Esophagus (tissue), 2 donors: ENCODE results near the gene FLCN. TPM values are rescaled to one million over a fixed set of nuclear protein-coding genes. Genes with fewer than 3 reads are reported as not detected.

Source experiments
- H3K27ac ChIP-seq, 2 donors: one replicate each; pipeline ENCODE4 v1.5.1; 2013; ENCODE audit warnings: low read depth in 2 of 2, mild to moderate bottlenecking in 2 of 2, inconsistent platforms in 1 of 2, low read length in 1 of 2, moderate library complexity in 1 of 2
- H3K27me3 ChIP-seq, 2 donors: one replicate each; pipeline ENCODE4 v1.6.1; 2013; ENCODE audit warnings: low read length in 2 of 2, control low read depth in 1 of 2, mild to moderate bottlenecking in 1 of 2; ENCODE audit not compliant: insufficient read depth in 2 of 2, control insufficient read depth in 1 of 2
- H3K36me3 ChIP-seq, 2 donors: one replicate each; pipeline ENCODE4 v1.6.1; 2013; ENCODE audit warnings: low read length in 1 of 2; ENCODE audit not compliant: control insufficient read depth in 2 of 2, insufficient read depth in 2 of 2
- H3K4me1 ChIP-seq, 2 donors: one replicate each; pipeline ENCODE4 v1.6.1; 2013; ENCODE audit warnings: low read length in 1 of 2; ENCODE audit not compliant: control insufficient read depth in 2 of 2, insufficient read depth in 2 of 2
- H3K4me3 ChIP-seq, 2 donors: one replicate each; pipeline ENCODE4 v1.5.1; 2013; ENCODE audit warnings: low read length in 2 of 2, mild to moderate bottlenecking in 2 of 2, low read depth in 1 of 2, moderate library complexity in 1 of 2
- H3K9me3 ChIP-seq, 2 donors: one replicate each; pipeline ENCODE4 v1.6.1; 2013; ENCODE audit warnings: mild to moderate bottlenecking in 2 of 2, low read depth in 1 of 2, low read length in 1 of 2, moderate library complexity in 1 of 2; ENCODE audit not compliant: control insufficient read depth in 2 of 2, insufficient read depth in 1 of 2
- WGBS, 2 donors: extraction: QIAGEN DNeasy Blood & Tissue Kit; methylation state at CpG; one replicate each; pipeline ENCODE4 v1.1.7; 2013; 5-methylcytosine and 5-hydroxymethylcytosine counted together
- polyA plus RNA-seq, 2 donors: library from polyadenylated mRNA; stranded (reverse); fragments of 200-250 nt; gene quantifications; one replicate each; pipeline ENCODE4 v1.2.3, GENCODE V29; 2013
- donor health status: healthy with polysubstance abuse.
- donor health status: Bipolar disorder and iron deficiency.

Gene FLCN
- polyA plus RNA-seq, 2 donors = 10.3 to 16.3 TPM

DNA sequence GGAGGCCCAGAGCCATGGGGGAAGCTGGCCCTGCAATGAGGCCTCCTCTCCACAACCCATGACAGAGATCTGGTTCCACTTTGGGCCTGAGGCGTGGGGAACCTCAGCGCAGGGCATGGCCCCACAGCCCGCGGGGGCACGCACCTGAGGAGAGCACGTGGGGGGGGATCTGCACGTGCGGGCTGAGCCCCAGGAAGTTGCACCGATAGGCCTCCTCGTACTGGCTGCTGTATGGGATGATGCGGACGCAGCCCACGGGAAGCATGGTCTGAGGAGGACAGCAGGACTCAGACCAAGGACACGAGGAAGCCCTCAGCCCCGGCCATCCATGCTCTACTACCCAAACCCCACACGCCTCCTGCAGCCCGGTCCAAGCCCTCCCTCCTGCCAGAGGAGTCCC, 20.7 kb downstream of the FLCN start:
- Histone ChIP-seq H3K27ac (no peak overlapping the region), H3K4me1 (peaks cover 0 to 3% of the 10 kb centered on the region in 2 donors), H3K4me3 (no peak overlapping the region), H3K27me3 (no peaks in the 10 kb centered on the region), H3K9me3 (no peaks in the 10 kb centered on the region), H3K36me3 (peaks cover 16 to 63% of the 10 kb centered on the region in 2 donors)
- WGBS, 2 donors = 93 to 96% methylated on average over 17 of the region's 17 CpGs

DNA sequence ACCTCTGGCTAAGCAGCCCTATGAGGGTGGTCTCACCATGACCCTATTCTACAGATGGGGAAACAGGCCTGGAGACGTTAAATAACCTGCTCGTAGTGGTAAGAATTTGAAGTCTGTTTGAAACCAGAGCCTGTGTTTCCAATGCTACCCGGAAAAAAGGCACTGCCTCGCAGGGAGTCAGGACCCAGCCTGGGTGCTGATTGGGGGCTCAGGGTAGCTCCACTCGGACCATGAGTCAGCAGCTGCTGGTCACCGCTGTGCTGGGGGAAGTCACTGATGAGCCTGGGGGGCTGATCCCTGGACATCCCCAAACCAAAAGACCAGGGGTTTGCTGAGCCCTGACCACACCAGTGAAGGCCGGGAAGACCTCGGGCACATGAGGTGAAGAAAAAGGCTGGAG, 21.4 kb downstream of the FLCN start:
- H3K36me3 ChIP-seq = peaks cover 16 to 59% of the 10 kb centered on the region in 2 donors

DNA sequence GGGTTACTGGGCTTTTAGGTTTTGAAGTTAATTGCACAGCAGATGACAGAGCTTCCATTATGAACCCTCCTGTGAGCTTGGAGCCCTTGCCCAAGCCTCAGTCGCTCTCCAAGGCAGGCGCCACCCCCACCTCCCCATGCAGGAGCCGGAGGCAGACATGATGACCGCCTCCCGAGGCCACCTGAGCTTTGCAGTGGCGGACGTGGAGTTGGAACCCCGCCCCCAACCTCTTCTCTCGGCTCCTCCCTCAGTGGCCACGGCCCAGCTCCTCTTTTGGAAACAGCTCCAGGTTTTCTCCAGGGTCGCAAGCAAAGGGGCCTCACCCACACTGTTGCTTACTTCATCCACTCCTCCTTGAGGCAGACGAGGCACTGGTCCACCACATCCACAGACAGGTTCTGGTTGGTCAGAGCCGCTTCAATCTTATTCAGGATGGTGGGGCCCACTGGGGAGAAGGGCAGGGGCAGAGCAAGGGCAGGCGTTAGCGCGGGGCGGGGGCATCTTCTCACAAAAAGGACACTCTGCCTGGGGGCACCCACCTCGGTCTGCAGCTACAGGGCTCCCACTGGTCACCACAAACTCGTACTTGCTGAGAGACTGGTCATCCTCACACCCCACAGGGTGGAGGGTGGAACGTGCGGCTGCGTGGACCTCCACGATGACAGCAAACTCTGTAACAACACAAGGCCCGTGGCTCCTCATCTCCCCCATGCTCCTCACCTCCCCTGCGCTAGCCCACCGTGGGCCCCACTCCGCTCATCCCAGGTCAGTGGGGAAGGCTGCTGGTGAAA, 22.1 kb downstream of the FLCN start:
- no peak overlapping the region for H3K27ac ChIP-seq

More for the DNA sequence above, 21.4 kb downstream of the FLCN start:
- no peak overlapping the region for H3K27ac ChIP-seq
- 87 to 90% methylated on average over 8 of the region's 8 CpGs for WGBS, 2 donors
- no peak overlapping the region for H3K4me3 ChIP-seq
- no peaks in the 10 kb centered on the region for H3K4me1 ChIP-seq
- no peaks in the 10 kb centered on the region for H3K27me3 ChIP-seq
- no peaks in the 10 kb centered on the region for H3K9me3 ChIP-seq

DNA sequence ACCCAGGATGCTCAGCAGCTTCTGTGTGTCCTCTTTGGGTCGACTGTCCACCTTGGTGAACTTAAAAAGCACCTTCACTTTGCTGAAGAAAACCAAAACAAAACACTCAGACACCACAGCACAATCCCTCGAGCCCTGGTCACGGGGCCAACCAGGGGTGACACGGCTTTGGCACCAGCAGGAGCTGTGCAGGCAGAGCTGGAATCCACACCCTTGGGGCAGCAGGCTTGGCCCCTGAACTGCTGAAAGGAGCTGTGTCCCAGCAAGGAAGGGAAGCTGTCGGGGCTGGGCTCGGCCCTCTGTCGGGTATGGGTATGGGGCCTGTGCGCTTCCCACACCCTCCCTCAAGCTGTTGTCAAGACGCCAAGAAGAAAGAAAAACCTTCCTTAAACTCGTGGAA, 23.2 kb downstream of the FLCN start:
- Histone ChIP-seq H3K36me3 (peaks cover 15 to 52% of the 10 kb centered on the region in 2 donors), H3K27me3 (no peaks in the 10 kb centered on the region), H3K9me3 (no peaks in the 10 kb centered on the region), H3K4me3 (no peak overlapping the region), H3K27ac (no peak overlapping the region), H3K4me1 (no peaks in the 10 kb centered on the region)
- WGBS, 2 donors = 57 to 66% methylated on average over 10 of the region's 10 CpGs

More for the DNA sequence above, 22.1 kb downstream of the FLCN start:
- H3K9me3 ChIP-seq = no peaks in the 10 kb centered on the region
- peaks cover 16 to 56% of the 10 kb centered on the region in 2 donors for H3K36me3 ChIP-seq
- no peaks in the 10 kb centered on the region for H3K27me3 ChIP-seq
- no peaks in the 10 kb centered on the region for H3K4me1 ChIP-seq
- WGBS, 2 donors = 87 to 89% methylated on average over 27 of the region's 27 CpGs
- no peak overlapping the region for H3K4me3 ChIP-seq

DNA sequence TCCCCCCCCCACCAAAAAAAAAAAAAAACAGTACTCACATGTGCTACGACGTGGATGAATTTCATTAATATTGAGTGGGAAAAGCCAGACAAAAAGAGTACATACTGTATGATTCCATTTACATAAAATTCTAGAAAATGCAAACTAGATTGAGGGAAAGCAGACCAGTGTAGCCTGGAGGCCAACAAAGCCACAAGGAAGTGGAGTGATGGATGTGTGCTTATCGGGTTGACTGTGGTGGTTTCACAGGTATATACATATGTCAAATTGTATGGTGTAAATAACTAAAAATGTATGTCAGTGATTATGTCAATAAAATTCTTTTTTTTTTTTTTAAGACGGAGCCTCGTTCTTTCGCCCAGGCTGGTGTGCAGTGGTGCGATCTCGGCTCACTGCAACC, 29.0 kb downstream of the FLCN start:
- 76 to 77% methylated on average over 8 of the region's 8 CpGs for WGBS, 2 donors
- no peak overlapping the region for H3K4me3 ChIP-seq
- H3K27ac ChIP-seq = no peak overlapping the region
- H3K4me1 ChIP-seq = peaks cover 6 to 20% of the 10 kb centered on the region in 2 donors
- H3K27me3 ChIP-seq = no peaks in the 10 kb centered on the region
- H3K36me3 ChIP-seq = peaks cover 0 to 7% of the 10 kb centered on the region in 2 donors
- peaks cover 0 to 4% of the 10 kb centered on the region in 2 donors for H3K9me3 ChIP-seq

DNA sequence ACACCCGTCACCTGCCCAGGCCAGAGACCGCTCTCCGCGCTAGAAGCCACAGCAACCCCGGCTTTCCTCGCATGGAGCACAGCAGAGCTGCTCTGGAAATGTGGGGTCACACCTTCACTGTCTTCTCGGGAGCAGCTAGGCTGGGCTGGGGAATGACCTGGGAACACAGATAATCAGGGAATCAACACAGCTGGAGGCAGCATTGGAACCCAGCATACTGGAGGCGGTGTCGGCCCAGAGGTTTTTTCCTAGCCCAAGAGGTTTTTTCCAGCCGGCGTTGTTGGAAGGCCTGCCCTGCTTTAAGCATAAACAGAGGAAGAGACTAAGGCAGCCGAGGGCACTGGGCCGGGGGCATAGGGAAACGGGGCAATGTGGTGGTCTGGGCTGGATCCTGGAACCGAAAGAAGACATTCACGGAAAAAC, 30.0 kb downstream of the FLCN start:
- Histone ChIP-seq H3K4me3 (no peak overlapping the region), H3K27ac (peak overlapping the region; percentile 66 to 90), H3K9me3 (peaks cover 0 to 4% of the 10 kb centered on the region in 2 donors), H3K36me3 (peaks cover 0 to 8% of the 10 kb centered on the region in 2 donors), H3K27me3 (no peaks in the 10 kb centered on the region), H3K4me1 (peaks cover 11 to 20% of the 10 kb centered on the region in 2 donors)
- 30 to 31% methylated on average over 16 of the region's 16 CpGs for WGBS, 2 donors

DNA sequence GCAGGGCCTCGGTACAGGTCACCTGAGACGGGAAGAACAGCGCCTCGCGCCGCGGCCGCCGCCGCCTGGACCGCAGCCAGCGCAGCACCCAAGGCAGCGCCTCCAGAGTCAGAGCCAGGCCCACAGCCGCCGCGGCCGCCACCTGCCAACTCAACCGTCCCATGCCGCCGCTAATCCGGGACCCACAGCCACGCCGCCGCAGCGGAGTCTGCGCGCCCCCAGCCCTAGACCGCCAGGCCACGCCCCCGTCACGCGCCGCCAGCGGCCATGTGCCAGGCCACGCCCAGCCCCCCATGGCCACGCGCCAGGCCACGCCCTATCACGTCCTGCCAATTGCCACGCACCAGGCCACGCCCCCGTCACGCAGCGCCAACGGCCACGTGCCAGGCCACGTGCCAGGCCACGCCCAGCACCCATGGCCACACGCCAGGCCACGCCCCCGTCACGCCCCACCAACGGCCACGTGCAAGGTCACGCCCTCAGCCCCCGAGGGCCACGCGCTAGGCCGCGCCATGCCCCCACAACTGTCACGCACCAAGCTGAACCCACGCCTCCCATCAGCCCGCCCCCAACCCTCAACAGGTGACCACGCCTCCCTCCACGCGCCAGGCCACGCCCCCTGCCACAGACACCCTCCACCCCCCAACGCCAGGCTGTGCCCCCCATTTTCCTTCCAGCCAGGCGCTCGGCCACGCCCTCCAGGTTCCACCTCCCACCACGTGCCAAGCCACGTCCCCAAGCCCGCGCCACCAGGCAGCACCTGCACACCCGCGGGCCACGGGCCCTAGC, 30.6 kb downstream of the FLCN start, which contains the start of gene PLD6:
Gene PLD6 (minus strand): TSS at position 210 of the 789 bp plus-strand sequence. CDS start 47 bp downstream, at position 163.
- Histone ChIP-seq H3K4me1 (peaks cover 11 to 20% of the 10 kb centered on the region in 2 donors), H3K4me3 (peak within 1 kb of the TSS; percentile 45 to 46), H3K9me3 (peaks cover 0 to 4% of the 10 kb centered on the region in 2 donors), H3K36me3 (peaks cover 0 to 6% of the 10 kb centered on the region in 2 donors), H3K27me3 (no peaks in the 10 kb centered on the region), H3K27ac (peak within 1 kb of the TSS; percentile 66 to 90)
- 8 to 12% methylated on average over 58 to 78 of the region's 78 CpGs for WGBS, 2 donors

DNA sequence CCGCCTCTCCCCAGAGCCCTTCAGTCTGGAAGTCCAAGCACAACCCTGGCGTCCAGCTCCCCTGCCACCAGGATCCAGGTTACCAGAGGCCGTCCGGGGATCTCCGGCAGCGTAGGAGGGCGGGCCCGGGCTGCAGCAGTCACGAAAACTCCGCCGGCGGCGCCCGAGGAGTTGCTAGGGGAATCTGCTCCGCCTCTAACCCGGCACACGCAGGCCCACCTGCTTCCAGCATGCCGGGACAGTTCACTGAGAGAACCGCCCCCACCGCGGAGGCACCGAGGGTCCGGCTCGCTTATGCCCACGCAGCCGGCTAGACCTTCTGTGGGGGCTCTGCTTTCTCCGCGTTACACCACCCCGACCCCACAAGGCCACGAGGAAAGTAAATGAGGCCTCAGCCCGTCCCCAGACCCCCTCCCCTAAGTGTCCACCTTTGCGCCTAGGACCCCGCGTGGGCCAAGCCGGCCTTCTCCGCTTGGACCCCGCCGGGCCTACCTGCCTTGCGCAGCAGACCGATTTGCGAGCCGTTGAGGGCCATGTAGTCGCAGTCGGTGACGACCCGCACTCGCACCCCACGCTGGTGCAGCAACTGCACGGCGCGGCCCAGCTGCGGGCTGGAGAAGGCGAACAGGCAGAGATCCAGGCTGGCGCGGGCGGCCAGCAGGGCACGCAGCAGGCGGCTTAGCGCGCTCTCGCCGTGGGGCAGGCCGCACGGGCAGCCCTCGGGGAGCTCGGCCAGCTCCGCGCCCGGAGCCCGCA, 31.4 kb downstream of the FLCN start:
- H3K27me3 ChIP-seq = no peaks in the 10 kb centered on the region
- H3K9me3 ChIP-seq = peaks cover 0 to 4% of the 10 kb centered on the region in 2 donors
- H3K36me3 ChIP-seq = peaks cover 0 to 4% of the 10 kb centered on the region in 2 donors
- H3K27ac ChIP-seq = peak overlapping the region; percentile 66 to 90
- H3K4me1 ChIP-seq = peaks cover 11 to 20% of the 10 kb centered on the region in 2 donors
- H3K4me3 ChIP-seq = peak overlapping the region; percentile 45 to 46
- 3 to 4% methylated on average over 69 to 70 of the region's 70 CpGs for WGBS, 2 donors
